IMR-90 (cell line): Measurements from ENCODE around the gene GRIA4. TPM values are rescaled to one million over a fixed set of nuclear protein-coding genes. Genes with fewer than 3 reads are reported as not detected.

ENCODE experiments used
- ATAC-seq: fragments of 200-7000 bp; cut with Tn5 transposase; 2 replicates; pipeline ENCODE4 v1.9.1; 2020; ENCODE audit warnings: low read depth, mild to moderate bottlenecking, moderate library complexity
- BruUV-seq: library from RNA; stranded (reverse); fragments of 400-500 nt; replicated peaks from 2 replicates; lab custom pipeline; 2021; lab: Mats Ljungman, UMichigan
- CTCF ChIA-PET: fragments of 300-600 bp; formaldehyde crosslinking; extraction: SDS; loops from one replicate; lab custom pipeline; 2021; ENCODE audit warnings: antibody characterized with exemption; lab: Yijun Ruan, JAX
- POLR2A ChIA-PET: fragments of 300-600 bp; sonication (Branson Sonifier 250); formaldehyde crosslinking; loops from one replicate; lab custom pipeline; 2022; ENCODE audit warnings: antibody characterized with exemption; ENCODE audit not compliant: unreplicated experiment; lab: Charles Lee
- DNase-seq: peaks from one replicate; pipeline ENCODE4 v3.0.0; 2013
- H2AFZ ChIP-seq: replicated peaks from 2 replicates; pipeline ENCODE3; 2013; ENCODE audit warnings: low read length, mild to moderate bottlenecking; ENCODE audit not compliant: poor library complexity
- H2AK5ac ChIP-seq: 2 replicates; pipeline ENCODE4 v1.6.1; 2013; ENCODE audit warnings: low read depth, low read length, inconsistent platforms
- H2AK9ac ChIP-seq: replicated peaks from 2 replicates; pipeline ENCODE3; 2013; ENCODE audit warnings: mild to moderate bottlenecking, low read depth, low read length, moderate library complexity; ENCODE audit not compliant: poor library complexity
- H2BK120ac ChIP-seq: 2 replicates; pipeline ENCODE4 v1.6.1; 2013; ENCODE audit warnings: low read depth, low read length, inconsistent platforms
- H2BK15ac ChIP-seq: 3 replicates; pipeline ENCODE4 v1.6.1; 2013; ENCODE audit warnings: low read depth, low read length, inconsistent platforms
- H2BK20ac ChIP-seq: 2 replicates; pipeline ENCODE4 v1.6.1; 2013; ENCODE audit warnings: low read depth, mild to moderate bottlenecking, inconsistent platforms, low read length, moderate library complexity
- H2BK5ac ChIP-seq: 2 replicates; pipeline ENCODE4 v1.6.1; 2013; ENCODE audit warnings: mild to moderate bottlenecking, low read depth, low read length, inconsistent platforms; ENCODE audit not compliant: poor library complexity, severe bottlenecking
- H3K14ac ChIP-seq: replicated peaks from 2 replicates; pipeline ENCODE4 v1.6.1; 2013; ENCODE audit warnings: low read depth, low read length, inconsistent platforms
- H3K18ac ChIP-seq: 2 replicates; pipeline ENCODE4 v1.6.1; 2013; ENCODE audit warnings: low read depth, low read length, control low read depth
- H3K23ac ChIP-seq: 2 replicates; pipeline ENCODE4 v1.6.1; 2013; ENCODE audit warnings: low read depth, low read length, inconsistent platforms
- H3K27ac ChIP-seq: 2 replicates; pipeline ENCODE4 v1.5.1; 2013; ENCODE audit warnings: mild to moderate bottlenecking, control low read depth, low read length; ENCODE audit not compliant: insufficient read depth
- H3K27me3 ChIP-seq: 2 replicates; pipeline ENCODE4 v1.6.1; 2013; ENCODE audit warnings: low read length; ENCODE audit not compliant: control insufficient read depth, insufficient read depth
- H3K36me3 ChIP-seq: 2 replicates; pipeline ENCODE4 v1.6.1; 2013; ENCODE audit warnings: low read length, mixed read lengths; ENCODE audit not compliant: control insufficient read depth, insufficient read depth
- H3K4ac ChIP-seq: 2 replicates; pipeline ENCODE4 v1.6.1; 2013; ENCODE audit warnings: low read depth, low read length, inconsistent platforms
- H3K4me1 ChIP-seq: 2 replicates; pipeline ENCODE4 v1.6.1; 2013; ENCODE audit warnings: low read length, mixed read lengths; ENCODE audit not compliant: control insufficient read depth, insufficient read depth
- H3K4me2 ChIP-seq: 2 replicates; pipeline ENCODE4 v1.6.1; 2013; ENCODE audit warnings: low read depth, mild to moderate bottlenecking, control low read depth, low read length, moderate library complexity
- H3K4me3 ChIP-seq: 2 replicates; pipeline ENCODE4 v1.5.1; 2013; ENCODE audit warnings: low read depth, mild to moderate bottlenecking, control low read depth, low read length, moderate library complexity; ENCODE audit not compliant: insufficient read depth
- H3K56ac ChIP-seq: 2 replicates; pipeline ENCODE4 v1.6.1; 2013; ENCODE audit warnings: low read length, inconsistent platforms; ENCODE audit not compliant: insufficient read depth; ENCODE audit errors: extremely low read depth
- H3K79me1 ChIP-seq, 2 experiments: 2 replicates each; pipeline ENCODE4 v1.6.1; 2013; ENCODE audit warnings: low read length in 2 of 2, inconsistent platforms in 1 of 2, low read depth in 1 of 2
- H3K9ac ChIP-seq: 2 replicates; pipeline ENCODE4 v1.6.1; 2013; ENCODE audit warnings: low read depth, low read length, control low read depth
- H3K9me1 ChIP-seq: 2 replicates; pipeline ENCODE4 v1.6.1; 2013; ENCODE audit warnings: low read length, inconsistent platforms; ENCODE audit not compliant: insufficient read depth
- H3K9me3 ChIP-seq: 2 replicates; pipeline ENCODE4 v1.6.1; 2013; ENCODE audit warnings: low read length; ENCODE audit not compliant: control insufficient read depth, insufficient read depth
- H4K20me1 ChIP-seq: 2 replicates; pipeline ENCODE4 v1.6.1; 2013; ENCODE audit warnings: low read length, inconsistent platforms; ENCODE audit not compliant: insufficient read depth
- H4K5ac ChIP-seq: 2 replicates; pipeline ENCODE4 v1.6.1; 2013; ENCODE audit warnings: mild to moderate bottlenecking, low read depth, low read length, control low read depth
- H4K8ac ChIP-seq, 2 experiments: 2 replicates each; pipeline ENCODE4 v1.6.1; 2013; ENCODE audit warnings: low read depth in 2 of 2, low read length in 2 of 2, control low read depth in 1 of 2, inconsistent platforms in 1 of 2
- H4K91ac ChIP-seq: 2 replicates; pipeline ENCODE4 v1.6.1; 2013; ENCODE audit warnings: low read depth, low read length, inconsistent platforms; ENCODE audit not compliant: insufficient read depth
- CEBPB ChIP-seq: IDR thresholded peaks from 2 replicates; pipeline ENCODE4 v1.6.1; 2012; ENCODE audit warnings: low read depth, low read length, improper control_type of control experiment
- ELK1 ChIP-seq: fragments of 150-350 bp; IDR thresholded peaks from 2 replicates; pipeline ENCODE4 v1.6.1; 2016; ENCODE audit warnings: low read depth, mild to moderate bottlenecking, low read length, moderate library complexity, borderline replicate concordance
- FOS ChIP-seq: fragments of 150-350 bp; IDR thresholded peaks from 2 replicates; pipeline ENCODE4 v1.6.1; 2016; ENCODE audit warnings: low read depth, low read length
- MAZ ChIP-seq: IDR thresholded peaks from 2 replicates; pipeline ENCODE4 v1.6.1; 2012; ENCODE audit warnings: low read depth, mild to moderate bottlenecking, low read length, improper control_type of control experiment, moderate library complexity, borderline replicate concordance
- NFE2L2 ChIP-seq: fragments of 150-350 bp; IDR thresholded peaks from 2 replicates; pipeline ENCODE4 v1.6.1; 2016; ENCODE audit warnings: low read depth, mild to moderate bottlenecking, low read length
- RCOR1 ChIP-seq: IDR thresholded peaks from 2 replicates; pipeline ENCODE4 v1.6.1; 2012; ENCODE audit warnings: mild to moderate bottlenecking, low read length, improper control_type of control experiment; ENCODE audit not compliant: insufficient replicate concordance
- RFX5 ChIP-seq: IDR thresholded peaks from 2 replicates; pipeline ENCODE4 v1.8.0; 2012; ENCODE audit warnings: low read depth, mild to moderate bottlenecking, low read length, moderate library complexity
- SMC3 ChIP-seq: fragments of 150-350 bp; IDR thresholded peaks from 2 replicates; pipeline ENCODE4 v1.6.1; 2016; ENCODE audit warnings: low read depth, mild to moderate bottlenecking, antibody characterized with exemption, low read length, moderate library complexity
- USF2 ChIP-seq: fragments of 150-350 bp; IDR thresholded peaks from 2 replicates; pipeline ENCODE4 v1.6.1; 2017; ENCODE audit warnings: mild to moderate bottlenecking, antibody characterized with exemption, low read length, low read depth
- WGBS, 2 experiments: methylation state at CpG; one replicate each; pipeline versions ENCODE4 v1.1.5 to v1.1.7; 2013; ENCODE audit warnings: missing lambda C conversion rate in 2 of 2; ENCODE audit not compliant: insufficient read length in 1 of 2; ENCODE audit errors: extremely low coverage in 2 of 2; 5-methylcytosine and 5-hydroxymethylcytosine counted together
- dilution Hi-C: fragments of 300-500 bp; cut with HindIII; formaldehyde crosslinking; loops from one replicate; pipeline ENCODE4 v1.14.3; 2018; ENCODE audit warnings: low sequenced_read_pairs; ENCODE audit not compliant: unreplicated experiment
- in situ Hi-C: fragments of 300-500 bp; cut with MboI; formaldehyde crosslinking; loops from 3 replicates; pipeline ENCODE4 v1.14.3; 2019; ENCODE audit warnings: low sequenced_read_pairs, inconsistent platforms, mixed read lengths
- intact Hi-C: fragments of 100-400 bp; cut with micrococcal nuclease; formaldehyde crosslinking; loops from 2 replicates; pipeline ENCODE4 v1.10.0; 2022
- polyA plus RNA-seq, 3 experiments: library from polyadenylated mRNA; depleted of rRNA; stranded (reverse); fragments of >200 nt; gene quantifications; 2 replicates each; pipeline ENCODE4 v1.2.3, GENCODE V29; 2012; ENCODE audit warnings: low replicate concordance in 1 of 3
- total RNA-seq: library from RNA; depleted of rRNA; stranded (reverse); fragments of >200 nt; gene quantifications from 2 replicates; pipeline ENCODE4 v1.2.3, GENCODE V29; 2012

Gene GRIA4
- total and polyA plus RNA-seq, 2 of the 4 experiments (the other 2 are of a cell fraction), result 0.36 to 1.0 TPM

- no CpG with 5 or more reads among the region's 3 CpGs for WGBS, 2 experiments
- Histone ChIP-seq H3K9ac (no peak overlapping the region), H3K36me3 (no peaks in the 10 kb centered on the region), H2AK9ac (no peak overlapping the region), H3K9me3 (no peaks in the 10 kb centered on the region), H3K23ac (no peak overlapping the region), H3K4me2 (peak overlapping the region; percentile 65), H2AK5ac (no peak overlapping the region), H3K27me3 (no peaks in the 10 kb centered on the region), H3K4me1 (peaks cover 4% of the 10 kb centered on the region), H2BK120ac (no peak overlapping the region), H3K18ac (no peak overlapping the region), H3K4ac (no peak overlapping the region), H3K4me3 (no peak overlapping the region), H2BK5ac (peak overlapping the region; percentile 60), H3K9me1 (no peaks in the 10 kb centered on the region), H3K79me1 (no peaks in the 10 kb centered on the region), H4K20me1 (no peaks in the 10 kb centered on the region), H2AFZ (no peak overlapping the region), H3K14ac (no peak overlapping the region), H4K8ac (no peak overlapping the region), H3K27ac (peak overlapping the region; percentile 22; the same call in 1 of the 2 replicates), H4K5ac (no peak overlapping the region), H2BK15ac (no peak overlapping the region; the same call in 2 of the 3 replicates), H2BK20ac (no peak overlapping the region), H3K56ac (no peak overlapping the region), H4K91ac (no peak overlapping the region)
- dilution Hi-C loops (no loop called here), in situ Hi-C loops (no loop called here), intact Hi-C loops (no loop called here)
- BruUV-seq, result no TSS peak
- ATAC-seq (peak; percentile 81), DNase-seq (peak; percentile 82)
- POLR2A ChIA-PET, result no interaction called here
- CTCF ChIA-PET, result interaction anchor here (1.0 kb wide), 1 partner anchor 10 kb away, joined by 4 read pairs; no protein-coding TSS in a partner anchor
- TF ChIP-seq SMC3 (no peak), USF2 (no peak), RCOR1 (no peak), NFE2L2 (no peak), RFX5 (no peak), CEBPB (no peak), MAZ (no peak), FOS (no peak), ELK1 (no peak)
Measured at GRCh38 chr11:105923807-105924206, 313.9 kb downstream of the GRIA4 start.
